HG03097 (cell line): ENCODE results near the gene SPRED3.

Experiments used
- ATAC-seq: cut with Tn5 transposase; IDR thresholded peaks from one replicate; pipeline ENCODE4 v1.9.1; 2021; ENCODE audit not compliant: unreplicated experiment, low FRiP score

SPRED3 gene

DNA sequence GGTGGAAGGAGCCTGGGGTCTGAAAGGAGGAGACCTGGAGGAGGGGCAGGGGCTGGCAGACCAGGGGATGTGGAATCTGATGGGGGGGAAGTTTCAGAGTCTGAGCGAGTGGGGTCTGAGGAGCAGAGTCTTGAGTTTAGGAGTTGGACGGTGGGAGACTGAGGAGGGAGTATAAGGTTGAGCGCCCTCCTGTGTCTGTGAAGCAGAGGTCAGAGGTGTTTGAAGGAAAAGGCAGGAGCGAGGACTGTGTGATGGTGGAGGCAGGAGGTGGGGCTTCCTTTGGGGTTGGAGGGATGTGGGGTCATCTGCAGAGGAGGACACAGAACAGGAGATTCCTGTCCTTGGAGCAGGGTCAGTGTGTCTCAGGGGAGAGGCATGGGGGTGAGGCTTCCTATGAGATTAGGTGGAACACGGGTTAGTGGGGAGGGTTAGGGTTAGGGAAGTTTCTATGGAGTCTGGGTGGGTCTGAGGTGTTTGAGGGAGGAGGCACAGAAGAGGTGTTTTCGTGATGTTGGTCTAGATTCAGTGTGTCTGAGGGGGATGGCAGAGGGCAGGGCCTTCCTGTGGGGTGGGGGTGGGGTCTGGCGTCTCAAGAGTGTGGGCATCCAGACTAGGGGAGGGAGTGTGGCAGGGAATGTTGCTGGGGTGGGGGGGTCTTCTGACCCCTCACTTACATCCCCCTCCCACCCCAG lies 53.3 kb downstream of the SPRED3 start:
- no peak for ATAC-seq

DNA sequence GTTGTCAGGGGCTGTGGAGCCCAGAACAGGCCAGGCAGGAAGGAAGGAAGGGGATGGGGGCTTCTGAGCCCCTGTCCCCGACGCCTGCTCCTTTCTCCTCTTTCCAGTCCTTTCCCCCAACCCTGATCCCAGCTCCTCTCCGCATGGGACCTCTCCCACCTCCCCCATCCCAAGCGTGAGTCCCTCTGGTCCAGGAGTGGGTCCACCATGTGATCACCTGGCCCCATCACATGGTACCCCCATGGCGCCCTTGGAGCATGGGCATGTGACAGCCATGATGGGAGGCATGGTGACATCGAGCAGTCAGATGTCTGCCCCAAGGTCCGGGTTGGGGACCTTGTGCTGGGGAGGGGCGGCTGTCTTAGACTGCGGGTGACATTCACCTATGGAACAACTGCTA lies 54.2 kb downstream of the SPRED3 start:
- ATAC-seq, result no peak

DNA sequence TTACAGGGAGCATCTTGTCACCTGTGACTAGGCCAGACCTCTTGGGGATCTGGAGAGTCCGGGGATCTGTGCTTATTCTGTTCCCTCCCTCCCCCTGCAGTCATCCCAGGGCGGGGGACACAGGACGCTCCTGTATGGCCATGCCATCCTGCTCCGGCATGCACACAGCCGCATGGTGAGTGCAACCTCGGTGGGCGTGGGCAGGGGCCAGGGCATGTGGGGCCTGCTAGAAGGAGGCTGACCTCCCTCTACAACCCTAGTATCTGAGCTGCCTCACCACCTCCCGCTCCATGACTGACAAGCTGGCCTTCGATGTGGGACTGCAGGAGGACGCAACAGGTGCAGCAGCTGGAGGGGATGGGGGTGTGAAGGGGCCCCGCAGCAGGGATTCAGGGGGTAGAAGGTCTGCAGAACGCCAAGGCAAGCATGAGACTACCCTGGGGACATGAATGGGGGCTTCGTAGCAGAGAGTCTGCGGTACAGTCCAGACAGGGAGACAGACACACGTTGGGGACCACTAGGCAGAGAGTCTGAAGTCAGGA lies 55.0 kb downstream of the SPRED3 start:
- ATAC-seq, result no peak

DNA sequence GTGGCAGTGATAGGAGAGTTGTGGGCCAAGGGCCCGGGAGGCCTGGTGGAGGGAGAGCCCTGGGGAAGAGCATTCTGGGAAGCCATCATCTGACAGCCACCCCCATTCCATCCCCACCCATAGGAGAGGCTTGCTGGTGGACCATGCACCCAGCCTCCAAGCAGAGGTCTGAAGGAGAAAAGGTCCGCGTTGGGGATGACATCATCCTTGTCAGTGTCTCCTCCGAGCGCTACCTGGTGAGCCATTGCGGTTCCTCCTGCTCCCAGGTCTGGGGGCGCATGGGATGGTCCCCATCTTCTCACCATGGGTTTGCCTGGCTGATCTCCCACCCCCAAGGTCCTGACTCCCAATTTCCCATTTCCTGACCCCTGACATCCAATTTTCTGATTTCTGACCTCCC lies 55.5 kb downstream of the SPRED3 start:
- ATAC-seq, result no peak

- no peak for ATAC-seq
Observed at GRCh38 chr19:38445362-38445761, 56.9 kb downstream of the SPRED3 start.

- no peak for ATAC-seq
Observed at GRCh38 chr19:38448225-38448624, 59.7 kb downstream of the SPRED3 start.
